A549 treated with AZD2906 at 1 μM for 4 hours (cell line): ENCODE data around the gene SLC25A26. TPM values are rescaled to one million over a fixed set of nuclear protein-coding genes. Genes with fewer than 3 reads are reported as not detected.

Source experiments
- total RNA-seq: library from RNA; stranded (reverse); fragments of 200-300 nt; extraction: Qiagen RNA extraction; gene quantifications from 5 replicates; pipeline ENCODE4 v1.2.3, GENCODE V29; 2022

Gene SLC25A26, protein sequence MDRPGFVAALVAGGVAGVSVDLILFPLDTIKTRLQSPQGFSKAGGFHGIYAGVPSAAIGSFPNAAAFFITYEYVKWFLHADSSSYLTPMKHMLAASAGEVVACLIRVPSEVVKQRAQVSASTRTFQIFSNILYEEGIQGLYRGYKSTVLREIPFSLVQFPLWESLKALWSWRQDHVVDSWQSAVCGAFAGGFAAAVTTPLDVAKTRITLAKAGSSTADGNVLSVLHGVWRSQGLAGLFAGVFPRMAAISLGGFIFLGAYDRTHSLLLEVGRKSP
- 18.9 to 21.3 TPM (median 20.2 TPM) in 5 replicates for total RNA-seq

DNA sequence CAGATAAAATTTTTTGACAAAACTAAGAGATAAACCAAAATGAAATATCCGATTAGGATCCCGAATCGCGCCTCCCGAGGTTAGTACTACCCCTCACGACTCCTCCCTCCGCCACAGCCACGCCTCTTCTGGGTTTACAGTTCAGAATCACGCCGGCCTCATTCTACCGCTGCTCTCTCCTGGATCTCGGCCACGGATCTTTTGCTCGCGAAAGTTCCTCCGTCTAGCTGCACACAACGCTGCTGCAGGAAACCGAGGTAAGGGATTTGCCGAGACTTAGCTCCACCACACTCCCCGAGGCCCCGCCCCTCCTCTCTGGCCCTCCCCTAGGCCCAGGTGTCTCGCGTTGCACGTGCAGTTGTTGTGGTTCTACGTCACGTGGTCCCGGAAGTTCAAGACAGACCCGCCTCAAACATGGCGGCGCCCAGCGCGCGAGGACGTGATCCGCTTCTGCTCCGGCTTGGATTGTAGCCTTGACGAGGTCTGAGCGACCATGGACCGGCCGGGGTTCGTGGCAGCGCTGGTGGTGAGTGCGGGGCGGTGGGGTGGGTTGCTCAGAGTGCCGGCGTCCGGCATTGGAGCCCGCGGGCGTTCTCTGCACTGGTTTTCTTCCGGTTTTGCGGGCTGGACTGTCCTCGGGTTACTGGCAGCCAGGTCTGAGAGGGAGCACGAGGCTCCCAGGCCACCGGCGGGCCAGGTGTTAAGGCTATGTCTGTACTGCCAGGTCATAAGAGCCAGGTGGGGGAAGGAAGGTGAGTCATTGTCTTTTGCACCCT is at the start of gene SLC25A26:
TSS of gene SLC25A26 (plus strand) at position 400 of the 776 bp plus-strand sequence. CDS start at position 494, 94 bp downstream.

Other genes starting within 250 kb of the SLC25A26 start
- gene MAGI1, start 182.1 kb upstream of the SLC25A26 start, total RNA-seq = 3.3 to 4.4 TPM (median 3.5 TPM) in 5 replicates